HG03139 (cell line): ENCODE measurements around the gene TSHR.
"Not testable (repeated sequence)": the region's sequence is repeated elsewhere in the genome, so short reads cannot be mapped to it uniquely, and the experiment has no call there.

Source experiments
- ATAC-seq: cut with Tn5 transposase; IDR thresholded peaks from one replicate; pipeline ENCODE4 v1.9.1; 2021; ENCODE audit not compliant: unreplicated experiment

Gene TSHR

GRCh38 chr14:81062816-81063215, 107.4 kb downstream of the TSHR start:
- peak; percentile 76 for ATAC-seq

- ATAC-seq, result no peak
Measured at GRCh38 chr14:81066672-81067071, 111.3 kb downstream of the TSHR start.

- ATAC-seq, result no peak
Measured at GRCh38 chr14:81067156-81067555, 111.7 kb downstream of the TSHR start.

- ATAC-seq, result no peak
Measured at GRCh38 chr14:81068176-81068782, 112.9 kb downstream of the TSHR start.

- ATAC-seq, result no peak
Measured at GRCh38 chr14:81070511-81070910, 115.1 kb downstream of the TSHR start.

GRCh38 chr14:81085596-81085995, 130.2 kb downstream of the TSHR start:
- ATAC-seq, result no peak

GRCh38 chr14:81087230-81087629, 131.8 kb downstream of the TSHR start:
- no peak for ATAC-seq

GRCh38 chr14:81091139-81091538, 135.7 kb downstream of the TSHR start:
- no peak for ATAC-seq

- ATAC-seq, result no peak
Measured at GRCh38 chr14:81091660-81092059, 136.2 kb downstream of the TSHR start.

- ATAC-seq, result no peak
Measured at GRCh38 chr14:81093651-81094050, 138.2 kb downstream of the TSHR start.

GRCh38 chr14:81095539-81095938, 140.1 kb downstream of the TSHR start:
- ATAC-seq, result no peak

GRCh38 chr14:81096656-81097055, 141.2 kb downstream of the TSHR start:
- ATAC-seq, result no peak

GRCh38 chr14:81102217-81102616, 146.8 kb downstream of the TSHR start:
- ATAC-seq, result no peak

GRCh38 chr14:81103443-81103842, 148.0 kb downstream of the TSHR start:
- ATAC-seq, result no peak

GRCh38 chr14:81105378-81105777, 150.0 kb downstream of the TSHR start:
- ATAC-seq, result no peak

GRCh38 chr14:81105961-81106360, 150.5 kb downstream of the TSHR start:
- ATAC-seq, result no peak

GRCh38 chr14:81110186-81110585, 154.8 kb downstream of the TSHR start:
- no peak for ATAC-seq

- ATAC-seq, result no peak
Measured at GRCh38 chr14:81113176-81113575, 157.8 kb downstream of the TSHR start.

GRCh38 chr14:81113945-81114820, 158.8 kb downstream of the TSHR start:
- not testable (repeated sequence) for ATAC-seq

GRCh38 chr14:81120501-81120900, 165.1 kb downstream of the TSHR start:
- ATAC-seq, result no peak

GRCh38 chr14:81122326-81122725, 166.9 kb downstream of the TSHR start:
- peak; percentile 99 for ATAC-seq

- ATAC-seq, result no peak
Measured at GRCh38 chr14:81123811-81124210, 168.4 kb downstream of the TSHR start.
